HG03066 (cell line): ENCODE measurements around the gene GNG7.
"Not testable (repeated sequence)": the region's sequence is repeated elsewhere in the genome, so short reads cannot be mapped to it uniquely, and the experiment has no call there.

Source experiments
- ATAC-seq: cut with Tn5 transposase; IDR thresholded peaks from one replicate; pipeline ENCODE4 v1.9.1; 2021; ENCODE audit warnings: low read depth; ENCODE audit not compliant: unreplicated experiment

GNG7 gene

DNA sequence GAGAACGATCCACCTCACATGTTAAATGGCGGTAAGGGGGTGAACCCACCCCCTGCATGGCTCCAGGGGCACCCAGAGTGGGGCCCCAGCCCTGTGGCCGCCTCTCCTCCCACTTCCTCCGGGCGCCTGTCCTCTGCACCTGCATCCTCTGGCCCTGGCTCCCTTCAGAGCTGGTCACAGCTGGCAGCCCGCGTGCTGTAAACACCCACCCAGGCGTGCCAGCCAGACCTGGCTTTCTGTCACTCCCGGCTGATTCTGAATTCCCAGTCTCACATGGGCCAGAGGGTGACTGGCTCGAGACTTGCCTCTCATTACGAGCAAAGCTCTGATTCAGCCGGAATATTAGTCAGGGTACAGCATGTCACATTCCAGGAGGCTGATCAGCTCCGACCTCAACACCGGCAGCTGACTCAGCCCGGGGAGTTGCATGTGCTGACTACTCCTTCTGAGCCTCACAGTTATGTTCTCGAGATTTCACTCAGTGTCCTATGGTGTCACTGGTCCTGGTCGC lies 75.1 kb downstream of the GNG7 start:
- ATAC-seq, result no peak

DNA sequence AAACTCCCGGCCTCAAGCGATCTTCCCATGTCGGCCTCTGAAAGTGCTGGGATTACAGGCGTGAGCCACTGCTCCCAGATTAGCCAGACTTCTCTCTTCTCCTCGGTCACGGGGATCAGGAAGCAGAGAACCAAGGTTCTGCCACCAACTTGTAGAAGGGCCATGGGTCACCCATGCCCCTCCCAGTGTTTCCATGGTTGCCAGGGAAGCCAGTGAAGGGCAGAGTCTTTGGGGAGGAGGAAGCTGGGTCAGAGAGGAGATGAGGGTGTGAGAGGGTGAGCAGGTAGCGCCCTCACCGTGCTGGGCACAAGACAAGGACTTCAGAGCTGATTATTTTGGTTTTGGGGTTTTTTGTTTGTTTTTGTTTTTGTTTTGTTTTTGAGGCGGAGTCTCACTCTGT lies 77.1 kb downstream of the GNG7 start:
- ATAC-seq, result no peak

DNA sequence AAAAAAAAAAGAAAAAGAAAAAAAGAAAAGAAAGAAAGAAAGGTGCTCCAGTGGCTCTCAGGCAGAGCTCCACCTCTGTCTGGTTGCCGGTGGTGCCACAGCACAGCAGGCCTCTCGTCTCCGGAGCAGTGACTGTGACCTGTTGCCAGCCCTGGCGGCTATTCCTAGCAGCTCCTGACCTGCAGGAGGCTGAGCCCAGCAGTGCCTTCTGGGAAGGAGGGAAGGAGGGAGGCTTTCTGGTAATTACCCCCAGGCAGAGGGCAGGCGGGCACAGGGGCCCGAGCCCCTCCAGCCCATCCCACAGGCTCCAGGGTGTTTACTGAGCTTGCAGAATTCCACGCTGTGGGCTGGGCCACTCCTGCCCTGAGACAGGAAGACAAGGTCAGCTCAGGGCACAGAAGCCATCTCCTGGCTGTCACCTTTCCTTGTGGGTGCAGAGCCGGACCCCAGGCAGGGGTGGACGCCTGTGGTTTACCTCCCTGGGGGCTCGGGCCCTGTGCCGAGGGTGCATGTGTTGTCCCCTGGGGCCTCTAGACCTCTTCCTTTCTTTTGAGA lies 77.9 kb downstream of the GNG7 start:
- no peak for ATAC-seq

DNA sequence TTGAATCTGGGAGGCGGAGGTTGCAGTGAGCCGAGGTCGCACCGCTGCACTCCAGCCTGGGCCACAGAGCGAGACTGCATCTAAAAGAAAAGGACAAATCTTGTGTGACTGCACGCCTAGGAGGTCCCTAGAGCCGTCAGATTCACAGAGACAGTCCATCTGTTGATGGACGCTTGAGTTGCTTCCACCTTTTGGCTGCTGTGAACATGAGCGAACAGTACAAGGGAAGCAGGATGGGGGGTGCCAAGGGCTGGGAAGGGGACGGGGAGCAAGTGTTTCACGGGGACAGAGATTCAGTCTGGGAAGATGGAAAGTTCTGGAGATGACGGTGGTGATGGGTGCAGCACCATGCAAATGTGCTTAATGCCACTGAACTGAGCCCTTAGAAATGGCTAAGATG lies 78.7 kb downstream of the GNG7 start:
- ATAC-seq, result no peak

DNA sequence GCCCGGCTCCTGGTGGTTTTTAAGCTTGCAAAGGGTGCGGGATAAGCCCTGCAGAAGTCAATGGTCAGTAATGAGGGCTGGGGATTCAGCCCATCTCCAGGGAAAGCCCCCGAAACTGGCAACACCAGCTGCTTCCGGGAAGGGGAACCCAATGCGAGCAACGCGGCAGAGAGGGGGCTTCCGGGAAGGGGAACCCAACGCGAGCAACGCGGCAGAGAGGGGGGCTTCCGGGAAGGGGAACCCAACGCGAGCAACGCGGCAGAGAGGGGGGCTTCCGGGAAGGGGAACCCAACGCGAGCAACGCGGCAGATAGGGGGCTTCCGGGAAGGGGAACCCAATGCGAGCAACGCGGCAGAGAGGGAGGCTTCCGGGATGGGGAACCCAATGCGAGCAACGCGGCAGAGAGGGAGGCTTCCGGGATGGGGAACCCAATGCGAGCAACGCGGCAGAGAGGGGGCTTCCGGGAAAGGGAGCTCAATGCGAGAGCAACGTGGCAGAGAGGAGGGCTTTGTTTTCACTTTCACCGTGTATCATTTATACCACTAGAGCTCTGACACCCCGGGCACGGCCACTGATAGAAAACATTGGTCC lies 80.0 kb downstream of the GNG7 start:
- not testable (repeated sequence) for ATAC-seq

DNA sequence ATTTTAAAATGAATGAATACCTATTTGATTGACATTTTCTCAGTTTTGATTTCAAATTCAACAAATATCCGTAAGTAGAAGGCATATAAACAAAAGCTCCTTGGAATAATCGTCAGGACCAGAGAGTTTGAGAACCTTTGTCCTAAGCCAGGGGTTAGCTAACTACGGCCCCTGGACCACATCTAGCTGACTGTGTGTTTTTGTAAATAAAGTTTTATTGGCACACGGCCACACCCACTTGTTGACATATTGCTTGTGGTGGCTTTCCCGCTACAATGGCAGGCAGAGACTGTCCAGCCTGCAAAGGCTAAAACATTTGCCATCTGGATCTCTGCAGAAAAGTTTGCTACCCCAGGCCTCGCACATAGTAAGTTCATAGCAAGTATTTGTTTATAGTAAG lies 83.4 kb downstream of the GNG7 start:
- ATAC-seq, result no peak

DNA sequence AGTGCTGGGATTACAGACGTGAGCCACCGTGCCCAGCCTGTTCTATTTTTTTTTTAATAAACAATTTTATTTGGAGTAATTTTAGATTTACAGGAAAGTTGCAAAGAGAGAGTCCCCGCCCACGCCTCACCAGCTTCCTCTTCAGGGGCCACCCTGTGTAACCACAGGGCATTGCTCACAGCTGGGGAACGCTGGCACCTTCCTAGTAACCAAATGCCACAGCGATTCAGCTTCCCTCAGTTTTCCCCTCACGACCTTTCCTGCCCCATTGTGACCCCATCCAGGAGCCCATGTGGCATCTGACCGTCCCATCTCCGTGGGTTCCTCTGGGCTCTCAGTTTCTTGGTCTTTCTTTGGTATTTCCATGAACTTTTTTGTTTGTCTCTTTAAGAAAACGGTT lies 83.9 kb downstream of the GNG7 start:
- no peak for ATAC-seq

DNA sequence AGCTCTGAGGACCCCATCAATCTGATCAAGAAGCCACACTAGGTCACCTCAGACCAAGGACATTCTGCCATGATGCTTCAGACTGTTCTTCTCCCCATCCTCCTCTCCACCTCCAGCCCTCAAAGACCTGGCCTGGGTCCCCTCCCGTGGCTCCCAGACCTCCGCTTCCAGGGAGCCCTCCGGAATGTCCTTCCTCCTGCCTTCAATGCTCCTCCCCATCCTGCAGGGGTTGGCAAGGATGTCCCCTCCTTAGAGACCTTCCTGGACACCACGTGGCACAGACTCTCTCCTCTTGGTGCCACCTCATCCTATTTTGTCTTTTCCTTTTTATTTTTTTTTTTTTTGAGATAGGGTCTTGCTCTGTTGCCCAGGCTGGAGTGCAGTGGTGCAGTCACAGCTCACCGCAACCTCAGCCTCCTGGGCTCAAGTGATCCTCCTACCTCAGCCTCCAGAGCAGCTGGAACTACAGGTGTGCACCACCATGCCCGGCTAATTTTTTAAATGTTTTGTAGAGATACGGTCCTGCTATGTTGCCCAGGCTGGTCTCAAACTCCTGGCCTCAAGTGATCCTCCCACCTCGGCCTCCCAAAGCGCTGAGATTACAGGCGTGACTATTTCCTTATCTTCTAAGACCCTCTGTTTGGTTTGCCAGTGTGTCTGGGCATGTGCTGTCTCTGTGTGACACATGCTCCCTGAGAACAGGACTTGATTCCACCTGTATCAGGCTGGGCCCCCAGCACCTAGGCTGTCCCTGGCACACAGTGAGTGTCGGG lies 84.9 kb downstream of the GNG7 start:
- ATAC-seq, result no peak

DNA sequence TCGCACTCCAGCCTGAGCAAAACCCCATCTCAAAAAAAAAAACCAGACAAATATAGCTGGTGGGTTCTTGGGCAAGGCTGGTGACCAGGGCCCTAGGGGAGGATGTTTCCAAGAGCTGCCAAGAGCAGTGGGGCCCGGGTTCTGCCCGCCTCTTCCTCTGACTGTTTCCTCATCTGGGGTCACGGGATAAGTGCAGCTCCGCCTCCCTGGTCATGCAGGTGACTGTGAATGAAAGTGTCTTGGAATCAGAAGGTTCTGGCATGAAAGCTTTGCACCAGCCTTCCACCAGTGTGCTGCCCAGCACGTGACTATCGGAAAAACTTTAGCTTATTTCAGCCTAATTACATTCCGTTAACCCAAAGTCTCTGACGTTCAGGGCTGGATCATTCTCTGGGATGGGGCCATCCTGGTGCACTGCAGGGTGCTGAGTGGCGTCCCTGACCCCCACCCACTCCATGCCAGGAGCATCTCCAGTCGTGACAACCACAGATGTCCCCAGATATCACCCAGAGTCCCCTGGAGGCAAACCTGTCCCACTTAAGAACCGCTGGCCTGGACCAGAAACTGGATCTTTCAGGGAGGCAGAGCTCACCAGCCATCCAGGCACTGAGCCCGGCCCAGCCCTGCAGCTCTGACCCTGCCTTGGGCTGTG lies 85.6 kb downstream of the GNG7 start:
- no peak for ATAC-seq

DNA sequence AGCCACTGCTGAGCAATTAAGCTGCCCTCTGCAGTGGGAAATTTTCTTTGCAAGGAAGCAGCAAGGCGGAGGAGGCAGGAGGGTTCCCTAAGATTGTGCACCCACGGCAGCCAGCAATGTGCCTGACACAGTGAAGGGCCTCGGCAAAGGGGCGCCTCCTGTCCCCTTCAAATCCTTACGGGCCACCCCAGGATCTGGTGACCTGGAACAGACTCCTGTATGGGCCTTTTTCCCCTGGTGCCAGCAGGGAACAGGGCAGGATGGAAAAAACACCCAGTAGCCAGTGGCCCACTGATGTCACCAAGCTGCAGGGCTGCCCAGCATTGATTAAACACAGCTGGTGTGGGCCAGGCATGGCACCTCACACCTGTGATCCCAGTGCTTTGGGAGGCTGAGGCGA lies 86.7 kb downstream of the GNG7 start:
- no peak for ATAC-seq

DNA sequence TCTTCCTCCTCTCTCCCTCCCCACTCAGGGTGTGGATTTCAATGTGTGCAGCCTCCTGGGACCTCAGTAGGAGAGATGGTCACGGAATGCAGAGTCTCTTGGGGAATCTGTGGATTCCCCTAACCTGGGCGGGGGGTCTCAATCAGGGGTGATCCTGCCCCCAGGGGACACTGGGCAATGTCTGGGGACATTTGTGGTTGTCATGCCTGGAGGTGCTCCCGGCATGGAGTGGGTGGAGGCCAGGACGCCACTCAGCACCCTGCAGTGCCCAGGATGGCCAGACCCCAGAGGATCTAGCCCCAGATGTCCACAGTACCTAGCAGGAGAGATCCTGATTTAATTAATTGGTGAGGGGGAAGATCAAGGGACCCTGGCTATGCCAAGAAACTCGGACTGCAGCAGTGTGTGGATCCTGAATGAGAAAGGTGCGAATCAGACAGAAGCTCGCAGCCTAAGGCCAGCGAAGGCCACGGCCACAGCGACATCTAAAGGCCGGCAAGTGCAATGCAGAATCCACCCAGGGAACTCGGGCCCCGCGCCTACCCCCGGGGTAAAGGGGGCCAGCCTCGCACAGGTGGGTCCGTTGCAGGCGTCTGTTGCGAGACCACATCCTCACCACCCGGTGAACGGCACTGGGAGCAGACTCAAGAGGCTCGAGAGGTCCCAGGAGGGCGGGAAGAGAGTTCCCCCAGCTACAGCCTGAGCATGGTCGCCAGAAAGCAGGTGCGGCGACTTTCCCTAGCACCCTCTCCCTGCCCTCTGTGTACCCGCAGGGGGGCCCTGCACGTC lies 88.8 kb downstream of the GNG7 start:
- ATAC-seq, result no peak

DNA sequence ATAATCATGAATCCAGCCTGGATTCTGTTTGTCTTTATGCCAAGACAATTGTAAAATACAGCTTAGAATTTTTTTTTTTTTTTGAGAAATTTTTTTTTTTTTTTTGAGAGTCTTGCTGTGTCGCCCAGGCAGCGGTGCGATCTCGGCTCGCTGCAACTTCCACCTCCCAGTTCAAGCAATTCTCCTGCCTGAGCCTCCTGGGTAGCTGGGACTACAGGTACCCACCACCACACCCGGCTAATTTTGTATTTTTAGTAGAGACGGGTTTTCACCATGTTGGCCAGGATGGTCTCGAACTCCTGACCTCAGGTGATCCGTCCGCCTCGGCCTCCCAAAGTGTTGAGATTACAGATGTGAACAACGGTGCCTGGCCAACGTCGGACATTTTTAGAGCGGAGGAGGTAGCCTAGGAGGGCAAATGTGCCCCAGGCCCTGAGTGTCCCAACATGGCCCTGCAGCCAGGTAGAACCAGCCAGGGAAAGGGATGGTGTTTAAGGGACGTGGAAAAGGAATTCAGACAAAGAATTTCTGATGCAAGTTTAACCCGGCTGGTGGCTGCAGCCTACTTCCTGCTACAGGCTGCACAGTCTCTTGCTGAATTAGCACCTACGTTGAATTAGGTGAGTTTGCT lies 89.8 kb downstream of the GNG7 start:
- ATAC-seq, result no peak

DNA sequence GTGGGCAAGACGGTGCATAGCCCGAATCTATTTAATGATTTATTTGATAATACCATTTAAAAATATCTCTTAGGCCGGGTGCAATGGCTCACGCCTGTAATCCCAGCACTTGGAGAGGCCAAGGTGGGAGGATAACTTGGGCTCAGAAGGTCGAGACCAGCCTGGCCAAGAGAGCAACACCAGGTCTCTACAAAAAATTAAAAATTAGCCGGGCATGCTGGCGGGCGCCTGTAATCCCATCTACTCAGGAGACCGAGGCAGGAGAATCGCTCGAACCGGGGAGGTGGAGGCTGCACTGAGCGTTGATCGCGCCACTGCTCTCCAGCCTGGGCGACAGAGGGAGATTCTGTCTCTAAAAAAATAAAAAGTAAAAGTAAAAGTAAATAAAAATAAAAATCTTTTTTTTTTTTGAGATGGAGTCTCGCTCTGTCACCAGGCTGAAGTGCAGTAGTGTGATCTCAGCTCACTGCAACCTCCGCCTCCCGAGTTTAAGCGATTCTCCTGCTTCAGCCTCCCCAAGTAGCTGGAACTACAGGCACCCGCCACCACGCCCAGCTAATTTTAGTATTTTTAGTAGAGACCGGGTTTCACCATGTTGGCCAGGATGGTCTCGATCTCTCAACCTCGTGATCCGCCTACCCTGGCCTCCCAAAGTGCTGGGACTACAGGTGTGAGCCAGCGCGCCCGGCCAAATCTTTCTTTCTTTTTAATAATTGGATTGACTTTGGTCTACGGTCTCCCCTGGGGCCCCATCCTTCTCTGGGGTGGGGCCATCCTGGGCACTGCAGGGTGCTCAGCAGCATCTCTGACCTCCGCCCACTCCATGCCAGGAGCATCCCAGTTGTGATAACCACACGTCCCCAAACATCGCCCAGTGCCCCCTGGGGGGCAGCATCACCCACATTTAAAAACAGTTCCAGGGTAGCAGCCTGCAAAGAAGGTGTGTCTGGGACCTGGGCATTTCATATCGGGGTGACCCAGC lies 90.7 kb downstream of the GNG7 start:
- no peak for ATAC-seq

DNA sequence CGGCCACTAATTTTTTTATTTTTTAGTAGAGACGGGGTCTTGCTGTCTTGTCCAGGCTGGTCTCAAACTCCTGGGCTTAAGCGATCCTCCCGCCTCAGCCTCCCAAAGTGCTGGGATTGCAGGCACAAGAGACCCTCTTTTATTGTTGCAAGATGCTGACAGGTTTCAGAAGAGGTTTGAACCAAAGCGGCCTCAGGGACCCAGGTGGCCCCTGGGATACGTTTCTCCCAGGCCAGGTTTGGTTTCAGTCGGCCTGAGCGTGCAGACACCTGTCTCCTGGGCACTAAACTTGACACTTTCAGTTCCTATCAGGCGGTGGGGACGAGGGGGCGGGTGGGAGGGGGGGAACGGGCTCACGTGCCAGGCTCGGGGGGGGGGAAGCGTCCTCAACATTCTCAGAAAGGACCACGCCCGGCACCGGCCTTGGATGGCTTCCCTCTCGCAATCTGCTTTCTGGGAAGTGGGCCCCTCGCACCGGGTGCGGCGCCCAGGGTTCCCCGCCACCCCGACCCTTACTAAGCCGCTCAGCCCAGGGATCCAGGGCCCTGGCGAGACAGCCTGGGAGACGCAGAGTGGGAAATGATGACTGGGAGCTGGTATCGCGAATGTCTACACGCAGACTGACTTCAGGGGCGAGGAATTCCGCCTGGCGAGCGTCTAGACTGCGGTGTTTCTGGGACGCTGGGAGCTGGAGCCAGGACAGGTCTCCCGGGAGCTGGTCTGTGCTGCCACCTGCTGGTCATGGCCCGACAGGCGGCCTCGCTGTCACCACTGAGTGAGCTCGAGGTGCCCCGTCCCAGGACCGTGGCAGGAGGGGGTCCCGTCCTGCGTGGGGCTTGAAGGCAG lies 91.6 kb downstream of the GNG7 start:
- no peak for ATAC-seq

DNA sequence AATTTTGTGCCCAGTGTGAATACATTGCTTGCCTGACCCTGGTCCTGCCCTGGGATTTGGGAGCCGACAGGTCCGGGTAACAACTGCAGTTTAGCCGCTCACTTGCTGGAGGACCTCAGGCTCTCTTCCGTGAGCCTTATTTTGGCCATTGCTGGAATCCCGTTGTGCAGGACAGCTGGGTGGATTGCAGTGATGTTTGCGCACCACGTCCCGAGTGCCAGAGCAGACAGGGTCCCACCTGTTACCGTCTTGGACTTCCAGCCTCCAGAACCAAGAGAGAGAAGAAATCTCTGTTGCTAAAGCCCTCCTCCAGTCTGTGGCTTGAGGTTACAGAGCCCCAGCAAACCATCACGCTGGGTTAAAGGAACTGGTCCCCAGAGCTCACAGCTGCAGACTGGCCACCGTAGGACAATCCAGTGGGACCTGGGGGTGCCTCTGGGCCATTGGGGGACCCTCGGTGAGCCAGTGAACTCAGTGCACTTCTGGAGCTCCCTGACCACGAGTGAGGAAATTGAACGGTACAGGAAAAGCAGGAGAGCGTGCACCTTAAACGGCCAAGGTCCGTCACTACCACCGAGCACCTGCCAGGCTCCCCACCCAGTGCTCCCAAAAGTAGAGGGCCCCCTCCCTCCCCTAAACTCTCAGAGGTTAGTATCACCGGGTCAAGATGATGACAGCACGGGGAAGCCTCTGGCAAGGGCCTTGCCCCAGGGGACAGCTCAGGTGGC lies 92.9 kb downstream of the GNG7 start:
- ATAC-seq, result no peak

DNA sequence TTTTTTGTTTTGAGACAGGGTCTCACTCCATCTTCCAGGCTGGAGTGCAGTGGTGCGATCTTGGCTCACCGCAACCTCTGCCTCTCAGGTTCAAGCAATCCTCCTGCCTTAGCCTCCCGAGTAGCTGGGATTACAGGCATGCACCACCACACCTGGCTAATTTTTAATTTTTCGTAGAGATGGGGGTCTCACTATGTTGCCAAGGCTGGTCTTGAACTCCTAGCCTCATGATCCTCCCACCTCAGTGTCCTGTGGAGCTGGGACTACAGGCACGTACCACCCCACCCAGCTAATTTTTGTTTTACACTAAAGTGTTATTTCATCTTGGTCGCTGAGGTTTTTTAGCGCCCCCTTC lies 93.5 kb downstream of the GNG7 start:
- not testable (repeated sequence) for ATAC-seq

DNA sequence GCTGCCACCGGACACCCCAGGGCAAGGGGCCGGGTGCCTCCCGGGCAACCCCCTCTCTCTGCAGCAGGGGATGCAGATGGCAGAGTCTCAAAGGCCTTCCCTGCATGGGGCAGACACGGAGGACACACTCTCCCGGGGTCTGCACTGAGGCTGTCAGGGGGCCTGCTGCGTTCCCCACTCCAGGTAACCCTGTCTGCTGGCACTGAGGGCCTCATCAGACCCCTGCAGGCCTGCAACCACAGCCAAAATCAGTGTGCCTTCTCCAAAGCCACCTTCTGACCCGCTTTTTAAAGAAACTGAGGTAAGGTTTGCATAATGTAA lies 93.9 kb downstream of the GNG7 start:
- no peak for ATAC-seq
